Measurements from ENCODE around the gene RNF207.

The RNF207 gene

GRCh38 chr1:6202256-6202655, 3.7 kb upstream of the RNF207 start:
- TF ChIP-seq PRDM10 (tag by site-specific recombination; IDR thresholded peaks at IDR 0.05) (peak; percentile 85), ZNF76 (tag by site-specific recombination; IDR thresholded peaks at IDR 0.05; ENCODE audit: borderline replicate concordance, low read depth) (no peak), OVOL3 (tag by site-specific recombination; IDR thresholded peaks at IDR 0.05) (no peak)
- ChIA-PET CTCF (interaction anchor here (0.6 to 0.9 kb wide), 4 partner anchors 43 to 285 kb away, joined by 3 read pairs; no protein-coding TSS in a partner anchor), POLR2A (interaction anchor here (0.6 to 1.1 kb wide), 4 partner anchors 17 to 97 kb away, joined by 3 to 4 read pairs (median 3); no protein-coding TSS in a partner anchor)
- peaks cover 0 to 11% of the 10 kb centered on the region in 2 experiments; a peak in 2 of 3 replicates for H3K36me3 ChIP-seq (ENCODE audit: control insufficient read depth in 2 of 2, insufficient read depth in 1 of 2, low read length in 2 of 2)
- peaks cover 4% of the 10 kb centered on the region; the same call in 1 of the 2 replicates for H3K4me1 ChIP-seq (ENCODE audit: control insufficient read depth, insufficient read depth, low read length)
- no peak overlapping the region for H3K4me3 ChIP-seq (ENCODE audit: low read depth, low read length)
- H3K9me3 ChIP-seq (ENCODE audit: control insufficient read depth, insufficient read depth, low read depth, low read length), result no peaks in the 10 kb centered on the region
- no peak overlapping the region for H3K27ac ChIP-seq (ENCODE audit: extremely low read depth, low read depth, low read length)

GRCh38 chr1:6206520-6206855, 569 bp downstream of the RNF207 start:
- H3K4me3 ChIP-seq (ENCODE audit: low read depth, low read length), result peak overlapping the region; percentile 63
- ChIA-PET POLR2A (interaction anchor here (0.7 to 1.6 kb wide), 11 partner anchors 12 to 187 kb away, joined by 3 to 14 read pairs (median 4); partner anchors contain the start of genes ACOT7 and ICMT), CTCF (interaction anchor here (0.6 to 2.8 kb wide), 7 partner anchors 18 to 194 kb away, joined by 3 to 18 read pairs (median 3); no protein-coding TSS in a partner anchor)
- peaks cover 0 to 19% of the 10 kb centered on the region in 2 experiments; a peak in 1 of 3 replicates for H3K36me3 ChIP-seq (ENCODE audit: control insufficient read depth in 2 of 2, insufficient read depth in 1 of 2, low read length in 2 of 2)
- H3K27ac ChIP-seq (ENCODE audit: extremely low read depth, low read depth, low read length), result no peak overlapping the region
- no peaks in the 10 kb centered on the region for H3K9me3 ChIP-seq (ENCODE audit: control insufficient read depth, insufficient read depth, low read depth, low read length)
- TF ChIP-seq ELK4 (IDR thresholded peaks at IDR 0.05; ENCODE audit: borderline replicate concordance, low read depth, low read length), result no peak
- TF ChIP-seq ZSCAN5A (tag by site-specific recombination; IDR thresholded peaks at IDR 0.05), result no peak
- TF ChIP-seq ZNF350 (tag by site-specific recombination; IDR thresholded peaks at IDR 0.05), result no peak
- no peak for TF ChIP-seq ZNF561 (tag by site-specific recombination; IDR thresholded peaks at IDR 0.05; ENCODE audit: borderline replicate concordance)
- no peaks in the 10 kb centered on the region for H3K4me1 ChIP-seq (ENCODE audit: control insufficient read depth, insufficient read depth, low read length)

- no peaks in the 10 kb centered on the region for H3K9me3 ChIP-seq (ENCODE audit: control insufficient read depth, insufficient read depth, low read depth, low read length)
- POLR2A ChIA-PET, result interaction anchor here (0.7 to 1.5 kb wide), 6 partner anchors 11 to 124 kb away, joined by 3 to 4 read pairs (median 4); no protein-coding TSS in a partner anchor
- H3K4me3 ChIP-seq (ENCODE audit: low read depth, low read length), result no peak overlapping the region
- peaks cover 0 to 27% of the 10 kb centered on the region in 2 experiments; a peak in 1 of 3 replicates for H3K36me3 ChIP-seq (ENCODE audit: control insufficient read depth in 2 of 2, insufficient read depth in 1 of 2, low read length in 2 of 2)
- no peak overlapping the region for H3K27ac ChIP-seq (ENCODE audit: extremely low read depth, low read depth, low read length)
- CTCF ChIA-PET, result interaction anchor here (1.0 to 2.8 kb wide), 4 partner anchors 18 to 156 kb away, joined by 3 to 18 read pairs (median 8); no protein-coding TSS in a partner anchor
- no peaks in the 10 kb centered on the region for H3K4me1 ChIP-seq (ENCODE audit: control insufficient read depth, insufficient read depth, low read length)
- TF ChIP-seq ZNF624 (tag by site-specific recombination; IDR thresholded peaks at IDR 0.05) (no peak), ZNF677 (tag by site-specific recombination; IDR thresholded peaks at IDR 0.05) (no peak), ZNF148 (tag by site-specific recombination; IDR thresholded peaks at IDR 0.05; ENCODE audit: borderline replicate concordance) (no peak), ZNF280C (tag by site-specific recombination; IDR thresholded peaks at IDR 0.05) (no peak), ZXDB (tag by site-specific recombination; IDR thresholded peaks at IDR 0.05) (no peak), ZSCAN23 (tag by site-specific recombination; IDR thresholded peaks at IDR 0.05) (no peak), KLF16 (tag by site-specific recombination; IDR thresholded peaks at IDR 0.05) (no peak)
Measured at GRCh38 chr1:6207075-6207885, 1.4 kb downstream of the RNF207 start.

All from HEK293 (cell line).